Activated CD8-positive, alpha-beta memory T cell treated with anti-CD3 and anti-CD28 coated beads, Interleukin-2, amount 50 U/mL, for 4 hours (primary cell): ENCODE measurements around the gene LMX1B.
"Not testable (repeated sequence)": the region's sequence is repeated elsewhere in the genome, so short reads cannot be mapped to it uniquely, and the experiment has no call there.

ENCODE experiments used
- DNase-seq: peaks from one replicate; pipeline ENCODE4 v3.0.0-alpha.2; 2020

LMX1B gene

DNA sequence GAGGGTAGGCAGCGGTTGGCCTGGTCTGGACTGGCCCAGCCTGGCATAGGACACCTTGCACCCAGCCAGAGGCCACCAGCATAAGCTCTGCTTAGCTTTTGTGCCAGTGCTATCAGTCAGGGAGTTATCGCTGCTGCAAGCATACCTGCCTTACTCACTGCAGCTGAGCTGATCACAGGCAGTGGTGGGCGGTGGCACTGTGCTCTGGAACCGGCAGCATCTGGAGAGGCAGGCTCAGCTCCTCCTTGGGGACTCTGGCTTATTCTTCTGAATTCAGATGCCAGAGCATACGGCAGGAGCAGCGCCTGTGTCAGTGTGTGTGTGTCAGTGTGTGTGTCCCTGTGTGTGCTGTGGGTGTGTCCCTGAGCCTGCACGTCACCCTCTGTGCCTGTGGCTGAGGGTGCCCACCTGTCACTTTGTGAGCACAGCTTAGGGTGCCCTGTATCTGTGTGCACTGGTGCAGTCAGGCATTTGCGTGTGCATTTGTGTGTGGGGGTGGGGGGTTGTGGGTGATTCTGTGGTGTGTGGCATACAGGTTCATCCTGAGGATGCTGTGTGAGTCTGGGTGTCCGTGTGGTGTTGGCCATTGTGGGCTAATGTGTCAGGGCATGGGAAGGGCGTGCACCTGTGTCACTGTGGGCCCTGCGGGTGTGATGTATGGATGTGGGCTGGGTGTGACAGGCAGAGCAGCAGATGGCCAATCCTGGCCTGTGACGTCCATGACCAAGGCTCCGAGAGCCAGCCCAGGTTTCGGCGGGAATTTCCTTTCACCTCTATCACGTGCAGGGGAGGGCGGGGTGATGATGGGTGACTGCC, 23.5 kb downstream of the LMX1B start:
- DNase-seq, result no peak

DNA sequence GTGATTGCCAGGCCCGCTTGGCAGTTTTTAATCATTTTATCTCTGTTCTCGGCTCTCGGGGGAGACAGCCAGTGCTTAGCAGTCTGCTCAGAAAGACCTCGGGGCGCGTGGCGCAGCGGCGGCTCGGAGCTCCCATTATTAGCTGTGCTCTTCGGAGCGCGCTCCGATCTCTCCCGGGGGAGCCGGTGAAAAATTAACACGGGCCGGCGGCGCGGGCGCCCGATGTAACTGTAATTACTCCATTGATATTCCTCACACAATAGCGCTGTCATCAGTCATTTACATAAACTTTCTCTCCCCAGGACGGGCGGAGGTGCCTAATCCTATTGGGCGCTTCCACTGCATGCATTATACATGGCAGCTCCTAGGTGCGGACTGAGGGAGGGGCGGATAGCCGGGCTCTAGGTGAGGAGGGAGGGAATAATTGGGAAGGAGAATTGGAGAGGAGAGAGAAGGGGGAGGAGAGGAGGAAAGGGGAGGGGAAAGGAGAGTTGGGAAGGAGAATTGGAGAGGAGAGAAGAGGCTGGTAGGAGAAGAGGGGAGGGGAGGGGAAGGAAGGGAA, 24.9 kb downstream of the LMX1B start:
- no peak for DNase-seq

DNA sequence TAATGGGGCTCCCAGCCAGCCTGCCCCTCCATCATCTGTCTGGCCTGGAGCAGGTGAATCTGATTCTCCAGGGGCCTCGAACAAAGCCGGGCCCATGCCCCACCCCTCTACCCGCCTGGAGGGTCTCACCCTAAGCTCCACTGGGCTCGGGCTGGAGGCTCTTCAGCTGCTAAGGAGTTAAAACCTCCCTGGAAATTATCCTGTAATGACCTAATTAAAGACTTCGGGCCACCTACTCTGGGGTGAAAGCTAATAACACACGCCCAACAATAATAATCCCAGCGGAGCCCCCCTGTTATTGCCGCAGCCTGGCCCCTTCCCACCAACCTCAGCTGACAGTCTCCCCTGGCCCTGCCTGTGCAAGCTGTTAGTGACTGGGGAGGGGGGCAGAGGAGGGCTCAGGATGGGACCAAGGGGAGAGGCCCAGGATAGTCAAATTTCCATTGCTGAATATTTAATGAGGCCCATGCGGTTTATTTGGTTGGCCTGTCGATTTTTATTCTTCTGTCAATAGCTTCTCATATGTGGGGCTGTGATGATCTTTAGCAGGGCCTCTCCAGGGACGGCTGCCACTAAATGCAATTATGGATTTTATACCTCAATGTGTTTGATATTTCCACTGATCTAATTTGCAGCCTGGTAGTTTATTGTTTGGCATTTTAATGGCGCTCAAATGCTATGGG, 25.7 kb downstream of the LMX1B start:
- no peak for DNase-seq

DNA sequence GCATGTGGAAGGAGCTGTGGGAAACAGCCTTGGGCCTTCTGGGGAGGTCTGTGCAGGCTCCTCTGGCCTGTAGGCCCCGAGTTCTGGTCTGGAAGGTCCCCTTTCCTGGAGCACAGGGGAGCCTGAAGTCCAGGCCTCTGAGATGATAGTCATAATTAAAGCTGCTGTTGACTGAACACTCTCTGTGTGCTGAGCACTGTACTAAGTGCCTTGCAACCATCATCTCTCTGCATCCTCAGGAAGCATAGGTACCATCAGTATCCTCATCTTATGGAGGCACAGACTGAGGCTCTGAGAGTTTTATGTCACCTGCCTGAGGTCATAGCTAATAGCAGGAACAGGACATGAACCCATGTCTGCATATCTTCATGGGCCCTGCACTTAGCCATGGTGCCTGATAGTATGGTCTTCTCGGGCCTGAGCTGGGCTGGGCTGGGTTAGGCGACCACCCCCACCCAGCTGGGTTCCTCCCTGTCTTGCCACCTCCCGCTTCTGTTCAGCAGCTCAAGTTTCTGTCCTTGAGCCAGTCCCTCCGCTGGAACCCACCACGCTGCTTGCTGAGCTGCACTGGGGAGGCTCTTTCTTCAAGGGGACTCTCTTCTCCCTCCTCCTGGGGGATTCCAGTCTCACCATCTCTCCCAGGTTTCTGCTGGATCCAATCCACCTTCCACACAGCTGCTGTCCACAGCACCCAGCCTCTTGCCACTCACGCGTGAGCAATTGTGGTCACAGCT, 27.6 kb downstream of the LMX1B start:
- no peak for DNase-seq

DNA sequence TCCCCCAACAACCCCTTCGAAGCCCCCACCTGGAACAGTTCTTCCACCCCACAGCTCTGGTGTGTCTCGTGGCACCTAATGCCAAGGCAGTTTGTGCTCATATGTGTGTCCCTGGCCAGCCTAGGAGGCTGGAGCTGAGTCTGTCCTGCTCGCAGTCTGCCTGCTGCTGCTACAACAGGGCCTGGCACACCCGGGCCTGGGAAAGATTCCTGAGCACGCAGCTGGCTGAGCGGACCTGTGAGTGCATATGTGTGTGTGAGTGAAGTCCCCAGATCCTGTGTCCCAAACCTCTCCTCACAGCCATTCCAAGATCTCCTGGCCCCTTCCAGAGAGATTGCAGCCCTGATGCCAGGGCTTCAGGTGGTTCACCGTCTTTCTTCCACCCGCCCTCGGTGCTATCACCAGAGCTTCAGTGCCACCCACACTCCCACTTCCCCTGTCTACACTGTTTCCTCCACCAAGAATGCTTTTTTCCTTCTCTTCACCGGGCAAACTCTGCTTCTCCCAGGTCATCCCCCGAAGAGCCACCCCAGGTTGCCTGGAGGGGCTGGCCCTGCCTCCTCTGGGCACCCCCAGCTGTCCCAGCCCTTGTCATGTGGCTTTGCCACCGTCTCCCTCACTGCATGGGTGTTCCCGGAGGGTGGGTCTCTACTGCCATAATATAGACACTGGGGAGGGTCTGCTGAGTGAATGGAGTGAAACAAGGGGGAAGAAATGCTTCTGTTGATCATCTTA, 28.4 kb downstream of the LMX1B start:
- no peak for DNase-seq

DNA sequence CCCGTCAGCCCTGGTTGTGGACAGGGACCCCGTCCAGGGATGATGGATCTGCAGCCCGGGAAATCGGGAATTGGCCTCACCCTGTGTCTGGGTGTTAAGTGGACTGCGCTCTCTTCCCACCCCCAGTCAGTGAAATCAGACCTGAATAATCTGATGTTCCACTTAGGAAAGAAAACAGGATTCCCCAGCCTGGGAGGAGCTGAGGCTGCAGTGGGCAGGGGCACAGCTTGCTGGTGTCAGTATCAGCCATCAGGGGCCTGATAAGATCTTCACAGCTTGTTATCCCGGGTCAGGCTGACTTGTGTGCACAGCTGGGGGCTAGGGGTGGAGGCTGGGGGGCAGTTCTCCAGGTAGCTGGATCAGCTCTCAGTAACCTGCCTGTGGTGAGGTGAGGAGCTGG, 29.1 kb downstream of the LMX1B start:
- DNase-seq, result no peak

DNA sequence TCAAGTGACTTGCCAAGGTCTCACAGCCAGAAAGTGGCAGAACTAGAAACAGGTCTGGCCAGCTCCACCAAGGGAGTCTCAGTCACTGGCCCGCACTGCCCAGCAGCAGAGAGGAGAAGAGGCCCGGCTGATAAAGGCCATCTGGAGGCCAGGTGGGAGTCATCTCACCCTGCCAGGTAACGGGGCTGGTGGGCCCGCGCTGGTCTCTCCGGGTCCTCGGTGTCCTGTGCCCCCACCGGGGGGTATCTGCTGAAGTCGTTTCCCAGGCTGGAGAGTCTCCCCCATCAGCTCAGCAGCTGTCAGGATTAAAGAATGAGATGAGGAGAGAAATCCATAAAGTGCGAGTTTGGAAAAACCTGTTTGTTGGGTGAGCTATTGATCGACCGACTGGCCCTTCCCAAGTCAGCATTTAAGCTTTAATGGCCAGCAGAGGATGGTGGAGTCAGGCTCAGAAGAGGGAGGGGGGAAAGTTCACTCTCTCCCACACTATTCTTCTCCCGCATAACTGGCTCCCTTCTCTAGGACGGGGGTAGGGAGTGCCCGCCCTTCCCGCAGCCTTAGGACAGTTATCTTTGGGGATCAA, 30.3 kb downstream of the LMX1B start:
- no peak for DNase-seq

DNA sequence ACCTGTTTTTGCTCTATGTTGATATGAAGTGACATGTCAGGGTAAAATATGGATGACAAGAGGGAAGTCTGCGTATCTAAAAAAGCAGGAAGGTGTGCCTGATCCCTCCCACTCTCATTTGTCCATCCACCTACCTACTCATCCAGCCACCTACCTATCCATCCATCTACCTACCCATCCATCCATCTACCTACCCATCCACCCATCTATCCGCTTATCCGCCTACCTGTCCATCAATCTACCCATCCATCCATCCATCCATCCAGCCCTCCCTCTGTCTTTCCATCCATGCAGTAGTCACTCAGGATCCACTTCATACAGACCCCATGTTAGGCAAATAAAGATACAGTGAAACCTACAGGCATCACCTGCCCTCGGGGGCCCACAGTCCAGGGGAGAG, 32.4 kb downstream of the LMX1B start:
- no peak for DNase-seq

DNA sequence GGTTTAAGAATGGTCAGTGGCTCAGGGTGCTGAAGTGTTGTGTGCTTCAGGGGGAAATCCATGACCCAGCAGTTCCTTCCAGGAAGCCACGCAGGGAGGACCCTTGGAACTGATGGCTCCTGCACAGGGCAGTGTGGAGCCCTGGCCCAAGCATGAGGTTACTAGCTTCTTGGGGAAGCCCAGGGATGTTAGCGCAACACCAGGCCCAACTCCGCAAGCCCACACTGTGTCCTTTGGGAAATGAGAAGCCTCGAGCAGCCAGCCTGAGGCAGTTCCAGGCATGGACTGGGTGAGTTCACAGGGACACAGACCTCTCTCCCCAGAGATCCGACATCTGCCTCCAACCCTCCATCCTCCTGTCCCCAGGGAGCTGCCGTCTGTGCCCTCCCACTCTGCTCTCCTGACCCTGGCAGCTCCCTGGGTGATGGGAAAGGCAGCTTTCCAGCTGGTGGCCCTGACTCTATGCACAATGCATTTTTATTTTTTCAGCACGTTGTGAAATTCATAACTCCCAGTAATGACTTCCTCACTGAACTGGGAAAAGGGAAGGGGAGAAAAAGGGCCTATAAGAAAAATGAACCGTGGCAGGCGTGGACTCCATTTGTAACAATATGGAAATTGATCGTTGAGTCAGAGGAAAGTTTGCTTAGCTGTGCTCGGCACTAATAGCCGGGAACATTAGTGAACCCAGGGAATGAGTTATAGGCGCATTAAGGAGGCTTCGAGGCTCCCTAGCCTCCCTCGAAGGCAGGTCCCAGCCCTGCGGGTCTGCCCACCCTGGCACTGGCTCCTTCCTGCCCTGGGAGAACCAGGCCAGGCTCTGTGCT, 34.1 kb downstream of the LMX1B start:
- no peak for DNase-seq

DNA sequence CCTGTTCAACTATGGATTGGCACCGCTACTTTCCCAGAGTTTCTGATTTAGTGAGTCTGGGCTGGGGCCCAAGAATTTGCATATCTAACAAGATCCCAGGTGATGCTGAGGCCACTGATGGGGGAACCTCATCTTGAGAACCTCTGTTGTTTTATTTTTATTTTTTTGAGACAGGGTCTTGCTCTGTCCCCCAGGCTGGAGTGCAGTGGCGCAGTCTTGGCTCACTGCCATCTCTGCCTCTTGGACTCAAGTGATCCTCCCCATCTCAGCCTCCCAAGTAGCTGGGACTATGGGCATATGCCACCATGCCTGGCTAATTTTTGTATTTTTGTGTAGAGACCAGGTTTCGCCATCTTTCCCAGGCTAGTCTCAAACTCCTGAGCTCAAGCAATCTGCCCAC, 35.7 kb downstream of the LMX1B start:
- DNase-seq, result no peak

DNA sequence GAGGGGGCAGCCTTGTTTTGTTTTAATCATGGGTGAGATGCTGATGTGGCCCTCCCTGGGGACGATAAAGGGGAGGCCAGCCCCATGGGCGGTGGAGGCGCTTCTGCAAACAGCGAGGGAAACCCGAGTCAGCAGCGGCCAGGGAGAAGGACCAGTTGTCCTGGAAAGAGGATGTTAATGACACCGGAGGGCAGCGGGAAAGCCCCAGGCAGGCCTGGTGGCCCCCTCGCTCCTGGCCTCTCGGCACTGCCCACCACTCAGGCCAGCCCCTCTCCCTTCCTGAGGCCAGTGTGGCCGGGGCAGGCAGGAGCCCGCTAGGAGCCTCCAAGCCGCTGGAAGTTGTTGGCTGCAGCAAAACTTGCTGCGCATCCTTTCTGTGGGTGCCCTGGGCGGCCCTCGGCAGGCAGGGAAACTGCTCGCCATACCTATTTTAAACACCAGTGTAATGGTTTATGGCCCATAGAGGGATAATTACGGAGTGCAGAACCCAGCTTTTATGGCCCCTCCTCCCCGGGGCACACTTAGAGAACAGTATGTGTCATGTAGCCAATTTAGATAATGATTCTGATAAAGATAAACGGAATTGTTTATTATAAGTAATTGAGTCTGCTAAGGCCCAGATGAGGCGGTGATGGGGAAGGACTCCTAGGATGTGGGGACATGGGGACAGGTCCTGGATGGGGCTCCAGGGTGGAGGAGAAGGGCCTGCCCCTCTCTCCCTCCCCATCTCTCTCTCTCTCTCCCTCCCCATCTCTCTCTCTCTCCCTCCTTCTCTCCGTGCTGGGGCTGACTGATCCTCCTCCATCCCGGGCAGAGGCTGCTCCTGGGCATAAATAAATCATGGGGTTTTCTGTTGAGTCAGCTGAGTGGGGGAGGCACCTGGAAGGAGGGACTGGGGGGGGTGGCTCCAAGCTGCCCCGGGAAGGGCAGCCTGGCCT, 36.9 kb downstream of the LMX1B start:
- no peak for DNase-seq

DNA sequence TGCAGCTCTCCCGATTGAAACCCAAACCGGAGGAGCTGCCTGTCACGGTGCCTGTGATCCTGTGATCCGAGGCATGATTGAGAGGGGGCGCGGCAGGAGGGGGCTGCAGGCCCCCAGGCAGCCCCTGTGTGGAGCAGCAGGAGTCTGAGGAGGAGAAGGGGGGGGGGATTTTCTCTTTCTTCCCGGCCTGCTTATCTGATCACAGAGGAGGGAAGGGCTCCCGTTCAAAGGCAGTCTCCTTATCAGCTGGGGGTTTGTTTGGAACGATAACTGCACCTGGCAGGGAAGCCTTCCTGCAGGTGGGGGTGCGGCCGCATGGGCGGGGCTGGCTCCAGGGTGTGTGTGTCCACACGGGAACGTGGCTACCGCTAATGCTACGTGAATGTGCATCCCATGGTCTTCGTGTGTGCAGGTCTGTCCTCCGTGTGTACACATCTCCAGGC, 38.4 kb downstream of the LMX1B start:
- DNase-seq, result no peak

DNA sequence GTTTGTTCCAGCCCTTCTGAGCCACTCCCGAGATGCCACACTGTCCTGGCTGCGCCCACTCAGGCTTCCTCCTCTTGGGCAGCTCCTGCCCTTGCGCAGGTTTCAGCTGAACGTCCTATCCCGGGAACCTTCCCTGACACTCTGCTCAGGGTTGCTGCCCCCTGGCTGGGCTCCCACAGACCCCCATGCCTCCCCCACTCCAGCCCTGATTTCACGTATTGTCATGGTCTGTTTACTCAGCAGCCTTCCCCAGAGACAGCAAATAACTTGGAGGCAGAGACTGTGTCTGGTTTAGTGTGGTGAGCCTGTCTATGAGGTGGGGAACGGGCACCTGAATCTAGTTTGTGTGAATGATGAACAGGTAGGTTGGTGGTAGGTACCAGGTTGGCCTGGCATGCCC, 40.4 kb downstream of the LMX1B start:
- no peak for DNase-seq

DNA sequence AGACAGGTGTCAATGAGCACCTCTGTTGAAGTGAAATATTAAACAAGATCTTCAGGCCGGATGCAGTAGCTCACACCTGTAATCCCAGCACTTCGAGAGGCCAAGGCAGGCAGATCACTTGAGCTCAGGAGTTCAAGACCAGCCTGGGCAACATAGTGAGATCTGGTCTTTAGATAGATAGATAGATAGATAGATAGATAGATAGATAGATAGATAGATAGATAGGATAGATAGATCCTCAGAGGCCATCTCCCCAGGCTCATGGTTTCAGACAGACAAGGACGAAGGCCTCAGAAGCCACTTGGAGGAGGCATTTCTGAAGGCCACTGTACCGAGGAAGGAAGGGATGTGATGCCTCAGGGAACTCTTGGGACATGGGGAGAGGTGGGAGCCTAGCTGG, 42.5 kb downstream of the LMX1B start:
- DNase-seq, result not testable (repeated sequence)

DNA sequence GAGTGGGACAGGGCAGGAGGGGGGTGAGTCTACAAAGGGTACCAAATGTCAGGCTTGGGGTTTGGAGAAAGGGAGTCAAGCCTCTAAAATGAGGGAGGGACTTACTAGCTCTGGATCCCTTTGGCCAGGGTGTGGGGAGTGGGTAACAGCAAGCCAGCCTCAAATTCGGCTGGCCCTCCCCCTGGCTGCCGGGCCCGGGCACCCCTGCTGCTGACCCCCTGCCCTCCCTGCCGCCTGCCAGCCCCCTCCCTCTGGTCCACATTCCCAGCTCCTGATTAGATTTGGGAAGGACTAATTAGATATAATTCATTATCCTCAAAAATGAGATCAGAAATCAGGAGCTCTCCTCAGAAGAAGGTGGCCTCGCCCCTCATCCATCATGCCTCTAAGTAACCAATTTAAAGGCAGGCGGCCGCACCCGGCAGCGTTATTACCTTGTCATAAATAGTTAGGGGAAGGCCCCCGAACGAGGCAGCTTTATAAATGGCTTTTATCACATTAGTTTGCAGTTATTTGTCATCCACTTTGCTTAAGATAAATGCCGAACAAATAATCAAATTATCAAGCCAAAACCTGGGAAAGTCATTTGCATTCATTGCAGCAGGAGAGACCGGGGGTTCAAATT, 44.6 kb downstream of the LMX1B start:
- DNase-seq, result no peak

DNA sequence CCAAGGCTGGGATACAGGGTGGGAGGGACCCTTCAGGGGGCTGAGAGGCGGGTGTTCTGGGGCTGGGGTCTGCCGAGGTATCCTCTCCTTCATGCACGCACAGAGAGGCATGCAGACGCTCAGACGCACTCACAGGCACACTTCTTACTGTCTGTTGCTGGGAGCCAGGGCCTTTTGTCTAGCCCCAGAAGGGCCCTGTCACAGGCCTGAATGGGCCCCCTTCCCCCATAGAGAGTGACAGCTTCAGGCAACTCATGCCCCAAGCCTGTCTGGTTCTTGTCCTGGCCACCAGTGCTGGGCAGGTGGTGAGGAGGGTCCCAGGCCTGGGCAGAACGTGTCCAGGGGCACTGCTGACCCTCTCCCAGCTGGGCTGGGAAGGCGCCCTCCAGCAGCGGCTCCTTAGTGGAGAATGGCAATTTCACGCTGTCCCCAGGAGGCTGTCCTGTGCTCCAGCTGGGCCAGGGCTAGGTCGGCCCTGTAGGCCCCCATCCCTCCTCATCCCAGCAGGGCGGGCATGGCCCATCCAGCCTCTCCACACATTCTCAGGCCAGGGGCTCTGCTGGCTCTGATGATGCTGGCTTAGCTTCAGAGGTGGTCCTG, 45.3 kb downstream of the LMX1B start:
- DNase-seq, result no peak

DNA sequence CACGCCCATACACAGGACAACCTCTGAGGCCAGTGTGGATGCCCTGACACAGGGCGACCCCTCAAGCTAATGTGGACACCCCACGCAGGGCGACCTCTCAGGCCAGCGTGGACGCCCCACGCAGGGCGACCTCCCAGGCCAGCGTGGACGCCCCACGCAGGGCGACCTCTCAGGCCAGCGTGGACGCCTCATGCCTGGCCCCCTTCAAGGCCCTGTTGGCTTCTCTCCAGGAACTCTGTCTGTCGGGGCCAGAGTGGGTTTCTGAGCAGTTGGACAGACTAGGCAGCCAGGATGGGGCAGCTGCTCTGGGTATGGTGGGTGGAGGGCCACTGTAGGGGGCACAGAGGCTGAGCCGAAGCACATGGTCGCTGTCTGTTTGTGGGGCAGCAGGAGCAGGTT, 47.4 kb downstream of the LMX1B start:
- no peak for DNase-seq

DNA sequence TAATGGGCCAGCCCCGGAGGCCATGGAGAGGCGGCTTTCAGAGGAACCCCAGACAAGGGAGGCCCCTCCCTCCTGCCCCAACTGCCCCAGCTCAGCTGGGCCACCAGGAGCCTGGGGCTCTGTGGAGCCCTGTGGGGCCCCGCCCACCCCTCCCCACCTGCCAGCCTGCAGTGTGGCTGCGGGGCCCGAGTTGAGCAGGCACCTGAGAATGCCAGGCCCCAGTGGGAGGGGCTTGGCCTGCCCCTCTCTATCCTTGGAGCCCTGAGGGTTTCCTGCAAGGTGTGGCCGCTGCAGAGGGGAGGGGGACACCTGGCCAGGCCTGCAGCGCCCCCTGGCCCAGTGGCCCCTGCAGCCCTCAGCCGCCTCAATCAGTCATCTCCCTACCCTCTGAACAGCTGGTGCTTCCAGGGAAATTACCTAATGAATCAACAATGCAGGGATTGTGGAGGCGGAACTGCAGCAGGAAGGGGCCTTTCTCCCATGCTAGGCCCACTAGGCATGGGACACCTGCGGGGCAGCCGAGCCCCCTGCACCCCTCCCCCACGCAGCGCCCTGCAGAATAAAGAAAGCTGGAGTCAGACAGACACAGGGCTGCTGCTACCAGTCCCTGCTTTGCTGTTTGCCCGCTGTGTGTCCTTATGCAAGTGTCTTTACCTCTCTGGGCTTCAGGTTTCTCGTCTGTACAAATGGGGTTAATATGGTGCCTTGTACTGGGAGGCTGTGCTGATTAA, 48.0 kb downstream of the LMX1B start:
- DNase-seq, result no peak

DNA sequence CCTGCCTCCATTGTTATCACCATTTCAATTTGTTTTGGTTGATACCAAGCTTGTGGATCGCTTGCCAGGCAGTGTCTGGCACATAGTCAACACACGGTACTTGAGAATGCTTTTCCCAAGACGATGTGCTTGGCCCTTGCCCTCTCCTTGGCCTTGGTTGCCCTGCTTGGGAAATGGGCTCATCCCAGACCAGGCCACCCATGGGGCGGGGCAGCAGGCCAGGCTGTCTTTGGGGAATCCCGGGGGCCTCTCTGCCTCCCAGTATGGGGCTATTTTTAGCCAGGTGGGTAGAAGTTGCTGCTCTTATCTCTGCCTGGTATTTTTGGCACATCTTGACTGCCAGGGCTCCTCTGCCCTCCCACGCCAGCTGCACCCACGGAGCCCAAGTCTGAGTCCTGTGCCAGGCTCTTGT, 49.9 kb downstream of the LMX1B start:
- no peak for DNase-seq
